WTC11 (cell line): Measurements from ENCODE around the gene TASP1. TPM values are rescaled to one million over a fixed set of nuclear protein-coding genes. Genes with fewer than 3 reads are reported as not detected.
"Not testable (repeated sequence)": the region's sequence is repeated elsewhere in the genome, so short reads cannot be mapped to it uniquely, and the experiment has no call there.

Experiments
- ATAC-seq: fragments of 200-7000 bp; cut with Tn5 transposase; 2 replicates; pipeline ENCODE4 v1.10.0; 2021; ENCODE audit warnings: mild to moderate bottlenecking, moderate library complexity
- CTCF ChIA-PET: fragments of 300-600 bp; sonication (Branson Sonifier 250); formaldehyde crosslinking; loops from one replicate; lab custom pipeline; 2021; ENCODE audit warnings: antibody characterized with exemption; lab: Charles Lee
- POLR2A ChIA-PET: fragments of 350-600 bp; sonication (Branson Sonifier 250); formaldehyde crosslinking; loops from one replicate; lab custom pipeline; 2021; ENCODE audit warnings: antibody characterized with exemption; lab: Charles Lee
- DNase-seq: peaks from one replicate; pipeline ENCODE4 v3.0.0; 2021; ENCODE audit warnings: low spot score
- H3K27ac Mint-ChIP-seq: 2 replicates; pipeline ENCODE4 v1.8.0; 2021; ENCODE audit warnings: mixed read lengths
- H3K27me3 Mint-ChIP-seq: 2 replicates; pipeline ENCODE4 v1.8.0; 2021; ENCODE audit warnings: low read depth, mild to moderate bottlenecking, moderate library complexity, mixed read lengths
- H3K36me3 Mint-ChIP-seq: 2 replicates; pipeline ENCODE4 v1.8.0; 2021; ENCODE audit warnings: mixed read lengths
- H3K4me1 Mint-ChIP-seq: 2 replicates; pipeline ENCODE4 v1.8.0; 2022; ENCODE audit warnings: mixed read lengths
- H3K4me3 Mint-ChIP-seq: 2 replicates; pipeline ENCODE4 v1.8.0; 2021; ENCODE audit warnings: mild to moderate bottlenecking, moderate library complexity, mixed read lengths
- H3K9me3 Mint-ChIP-seq: 2 replicates; pipeline ENCODE4 v1.8.0; 2021; ENCODE audit warnings: mixed read lengths
- RORB ChIP-seq: fragments of 250-450 bp; sonication (Bioruptor Pico); IDR thresholded peaks from 2 replicates; pipeline ENCODE4 v1.9.0; 2021; ENCODE audit warnings: mild to moderate bottlenecking
- TEAD1 ChIP-seq: sonication (generic); formaldehyde crosslinking; IDR thresholded peaks from 2 replicates; pipeline ENCODE4 v1.8.0; 2022; ENCODE audit warnings: mild to moderate bottlenecking, missing genetic modification reagents
- ZNF121 ChIP-seq: sonication (generic); formaldehyde crosslinking; IDR thresholded peaks from 2 replicates; pipeline ENCODE4 v1.8.0; 2023; ENCODE audit warnings: missing genetic modification reagents
- ZNF423 ChIP-seq: fragments of 250-450 bp; sonication (Bioruptor Pico); IDR thresholded peaks from 2 replicates; pipeline ENCODE4 v2.1.2; 2022; ENCODE audit warnings: mild to moderate bottlenecking, moderate library complexity
- ZNF671 ChIP-seq: fragments of 250-450 bp; sonication (Bioruptor Pico); IDR thresholded peaks from 2 replicates; pipeline ENCODE4 v1.8.0; 2021; ENCODE audit warnings: mild to moderate bottlenecking
- total RNA-seq: library from RNA; stranded (reverse); gene quantifications from 3 replicates; pipeline ENCODE4 v1.2.3, GENCODE V29; 2021
- TF ChIP-seq, protein P1 (sequence below): fragments of 250-450 bp; sonication (Bioruptor Pico); IDR thresholded peaks from 2 replicates; pipeline ENCODE4 v1.9.0; 2021; ENCODE audit warnings: mild to moderate bottlenecking
- TF ChIP-seq, protein P2 (sequence below): sonication (generic); formaldehyde crosslinking; IDR thresholded peaks from 2 replicates; pipeline ENCODE4 v1.8.1; 2023; ENCODE audit warnings: mild to moderate bottlenecking, missing genetic modification reagents
- TF ChIP-seq, protein P3 (sequence below): sonication (generic); formaldehyde crosslinking; IDR thresholded peaks from 2 replicates; pipeline ENCODE4 v1.8.1; 2023; ENCODE audit warnings: mild to moderate bottlenecking, missing genetic modification reagents
- TF ChIP-seq, protein P4 (sequence below): fragments of 250-450 bp; sonication (Bioruptor Pico); IDR thresholded peaks from 2 replicates; pipeline ENCODE4 v1.9.0; 2021; ENCODE audit warnings: mild to moderate bottlenecking, borderline replicate concordance

TASP1 gene
- total RNA-seq, 1 experiment from 2014 or later, result 12.4 TPM

DNA sequence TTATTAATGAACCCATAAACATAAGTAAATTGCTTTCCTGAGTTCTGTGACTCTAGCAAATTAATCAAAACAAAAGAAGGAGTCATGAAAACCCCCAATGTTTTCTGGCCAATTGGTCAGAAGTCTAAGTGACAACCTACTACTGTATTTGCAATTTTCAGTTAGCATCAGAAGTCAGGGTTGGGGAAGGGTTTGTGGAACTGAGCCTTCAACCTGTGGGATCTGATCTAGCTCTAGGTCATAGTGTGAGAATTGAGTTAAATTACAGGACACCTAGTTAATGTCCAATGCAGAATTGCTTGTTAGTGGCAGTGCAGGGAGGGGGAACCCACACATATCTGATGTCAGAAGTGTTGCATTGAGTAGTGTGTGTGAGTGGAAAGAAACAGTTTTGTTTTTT, 275.3 kb downstream of the TASP1 start:
- TF ChIP-seq, protein P1, sequence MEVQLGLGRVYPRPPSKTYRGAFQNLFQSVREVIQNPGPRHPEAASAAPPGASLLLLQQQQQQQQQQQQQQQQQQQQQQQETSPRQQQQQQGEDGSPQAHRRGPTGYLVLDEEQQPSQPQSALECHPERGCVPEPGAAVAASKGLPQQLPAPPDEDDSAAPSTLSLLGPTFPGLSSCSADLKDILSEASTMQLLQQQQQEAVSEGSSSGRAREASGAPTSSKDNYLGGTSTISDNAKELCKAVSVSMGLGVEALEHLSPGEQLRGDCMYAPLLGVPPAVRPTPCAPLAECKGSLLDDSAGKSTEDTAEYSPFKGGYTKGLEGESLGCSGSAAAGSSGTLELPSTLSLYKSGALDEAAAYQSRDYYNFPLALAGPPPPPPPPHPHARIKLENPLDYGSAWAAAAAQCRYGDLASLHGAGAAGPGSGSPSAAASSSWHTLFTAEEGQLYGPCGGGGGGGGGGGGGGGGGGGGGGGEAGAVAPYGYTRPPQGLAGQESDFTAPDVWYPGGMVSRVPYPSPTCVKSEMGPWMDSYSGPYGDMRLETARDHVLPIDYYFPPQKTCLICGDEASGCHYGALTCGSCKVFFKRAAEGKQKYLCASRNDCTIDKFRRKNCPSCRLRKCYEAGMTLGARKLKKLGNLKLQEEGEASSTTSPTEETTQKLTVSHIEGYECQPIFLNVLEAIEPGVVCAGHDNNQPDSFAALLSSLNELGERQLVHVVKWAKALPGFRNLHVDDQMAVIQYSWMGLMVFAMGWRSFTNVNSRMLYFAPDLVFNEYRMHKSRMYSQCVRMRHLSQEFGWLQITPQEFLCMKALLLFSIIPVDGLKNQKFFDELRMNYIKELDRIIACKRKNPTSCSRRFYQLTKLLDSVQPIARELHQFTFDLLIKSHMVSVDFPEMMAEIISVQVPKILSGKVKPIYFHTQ (CRISPR knock-in tag), result no peak
- TF ChIP-seq RORB (CRISPR knock-in tag) (no peak), ZNF423 (no peak), ZNF671 (CRISPR knock-in tag) (no peak)
- TF ChIP-seq, protein P2, sequence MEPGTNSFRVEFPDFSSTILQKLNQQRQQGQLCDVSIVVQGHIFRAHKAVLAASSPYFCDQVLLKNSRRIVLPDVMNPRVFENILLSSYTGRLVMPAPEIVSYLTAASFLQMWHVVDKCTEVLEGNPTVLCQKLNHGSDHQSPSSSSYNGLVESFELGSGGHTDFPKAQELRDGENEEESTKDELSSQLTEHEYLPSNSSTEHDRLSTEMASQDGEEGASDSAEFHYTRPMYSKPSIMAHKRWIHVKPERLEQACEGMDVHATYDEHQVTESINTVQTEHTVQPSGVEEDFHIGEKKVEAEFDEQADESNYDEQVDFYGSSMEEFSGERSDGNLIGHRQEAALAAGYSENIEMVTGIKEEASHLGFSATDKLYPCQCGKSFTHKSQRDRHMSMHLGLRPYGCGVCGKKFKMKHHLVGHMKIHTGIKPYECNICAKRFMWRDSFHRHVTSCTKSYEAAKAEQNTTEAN (CRISPR knock-in tag), result no peak
- TF ChIP-seq, protein P3, sequence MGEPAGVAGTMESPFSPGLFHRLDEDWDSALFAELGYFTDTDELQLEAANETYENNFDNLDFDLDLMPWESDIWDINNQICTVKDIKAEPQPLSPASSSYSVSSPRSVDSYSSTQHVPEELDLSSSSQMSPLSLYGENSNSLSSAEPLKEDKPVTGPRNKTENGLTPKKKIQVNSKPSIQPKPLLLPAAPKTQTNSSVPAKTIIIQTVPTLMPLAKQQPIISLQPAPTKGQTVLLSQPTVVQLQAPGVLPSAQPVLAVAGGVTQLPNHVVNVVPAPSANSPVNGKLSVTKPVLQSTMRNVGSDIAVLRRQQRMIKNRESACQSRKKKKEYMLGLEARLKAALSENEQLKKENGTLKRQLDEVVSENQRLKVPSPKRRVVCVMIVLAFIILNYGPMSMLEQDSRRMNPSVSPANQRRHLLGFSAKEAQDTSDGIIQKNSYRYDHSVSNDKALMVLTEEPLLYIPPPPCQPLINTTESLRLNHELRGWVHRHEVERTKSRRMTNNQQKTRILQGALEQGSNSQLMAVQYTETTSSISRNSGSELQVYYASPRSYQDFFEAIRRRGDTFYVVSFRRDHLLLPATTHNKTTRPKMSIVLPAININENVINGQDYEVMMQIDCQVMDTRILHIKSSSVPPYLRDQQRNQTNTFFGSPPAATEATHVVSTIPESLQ (CRISPR knock-in tag), result no peak
- ATAC-seq (no peak), DNase-seq (no peak)
- CTCF ChIA-PET, result interaction anchor here (1.0 kb wide), 1 partner anchor 183 kb away, joined by 5 read pairs; no protein-coding TSS in a partner anchor
- H3K4me1 Mint-ChIP-seq, result peaks cover 44% of the 10 kb centered on the region
- peaks cover 23% of the 10 kb centered on the region for H3K9me3 Mint-ChIP-seq
- no peak overlapping the region for H3K27ac Mint-ChIP-seq
- H3K4me3 Mint-ChIP-seq, result no peak overlapping the region
- peaks cover 47% of the 10 kb centered on the region for H3K36me3 Mint-ChIP-seq
- POLR2A ChIA-PET, result no interaction called here
- no peaks in the 10 kb centered on the region; the same call in 1 of the 2 replicates for H3K27me3 Mint-ChIP-seq

DNA sequence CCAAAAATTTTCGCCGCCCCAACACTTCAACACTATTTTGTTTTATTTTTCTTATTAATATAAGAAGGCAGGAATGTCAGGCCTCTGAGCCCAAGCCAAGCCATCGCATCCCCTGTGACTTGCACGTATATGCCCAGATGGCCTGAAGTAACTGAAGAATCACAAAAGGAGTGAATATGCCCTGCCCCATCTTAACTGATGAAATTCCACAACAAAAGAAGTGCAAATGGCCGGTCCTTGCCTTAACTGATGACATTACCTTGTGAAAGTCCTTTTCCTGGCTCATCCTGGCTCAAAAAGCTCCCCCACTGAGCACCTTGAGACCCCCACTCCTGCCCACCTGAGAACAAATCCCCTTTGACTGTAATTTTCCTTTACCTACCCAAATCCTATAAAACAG, 276.6 kb downstream of the TASP1 start:
- POLR2A ChIA-PET, H3K27me3 Mint-ChIP-seq, ATAC-seq, CTCF ChIA-PET, H3K4me3 Mint-ChIP-seq, DNase-seq: not testable (repeated sequence)
- peaks cover 40% of the 10 kb centered on the region for H3K36me3 Mint-ChIP-seq
- peaks cover 13% of the 10 kb centered on the region for H3K9me3 Mint-ChIP-seq
- peak overlapping the region; percentile 87 for H3K27ac Mint-ChIP-seq
- peaks cover 57% of the 10 kb centered on the region for H3K4me1 Mint-ChIP-seq
- TF ChIP-seq, protein P4, sequence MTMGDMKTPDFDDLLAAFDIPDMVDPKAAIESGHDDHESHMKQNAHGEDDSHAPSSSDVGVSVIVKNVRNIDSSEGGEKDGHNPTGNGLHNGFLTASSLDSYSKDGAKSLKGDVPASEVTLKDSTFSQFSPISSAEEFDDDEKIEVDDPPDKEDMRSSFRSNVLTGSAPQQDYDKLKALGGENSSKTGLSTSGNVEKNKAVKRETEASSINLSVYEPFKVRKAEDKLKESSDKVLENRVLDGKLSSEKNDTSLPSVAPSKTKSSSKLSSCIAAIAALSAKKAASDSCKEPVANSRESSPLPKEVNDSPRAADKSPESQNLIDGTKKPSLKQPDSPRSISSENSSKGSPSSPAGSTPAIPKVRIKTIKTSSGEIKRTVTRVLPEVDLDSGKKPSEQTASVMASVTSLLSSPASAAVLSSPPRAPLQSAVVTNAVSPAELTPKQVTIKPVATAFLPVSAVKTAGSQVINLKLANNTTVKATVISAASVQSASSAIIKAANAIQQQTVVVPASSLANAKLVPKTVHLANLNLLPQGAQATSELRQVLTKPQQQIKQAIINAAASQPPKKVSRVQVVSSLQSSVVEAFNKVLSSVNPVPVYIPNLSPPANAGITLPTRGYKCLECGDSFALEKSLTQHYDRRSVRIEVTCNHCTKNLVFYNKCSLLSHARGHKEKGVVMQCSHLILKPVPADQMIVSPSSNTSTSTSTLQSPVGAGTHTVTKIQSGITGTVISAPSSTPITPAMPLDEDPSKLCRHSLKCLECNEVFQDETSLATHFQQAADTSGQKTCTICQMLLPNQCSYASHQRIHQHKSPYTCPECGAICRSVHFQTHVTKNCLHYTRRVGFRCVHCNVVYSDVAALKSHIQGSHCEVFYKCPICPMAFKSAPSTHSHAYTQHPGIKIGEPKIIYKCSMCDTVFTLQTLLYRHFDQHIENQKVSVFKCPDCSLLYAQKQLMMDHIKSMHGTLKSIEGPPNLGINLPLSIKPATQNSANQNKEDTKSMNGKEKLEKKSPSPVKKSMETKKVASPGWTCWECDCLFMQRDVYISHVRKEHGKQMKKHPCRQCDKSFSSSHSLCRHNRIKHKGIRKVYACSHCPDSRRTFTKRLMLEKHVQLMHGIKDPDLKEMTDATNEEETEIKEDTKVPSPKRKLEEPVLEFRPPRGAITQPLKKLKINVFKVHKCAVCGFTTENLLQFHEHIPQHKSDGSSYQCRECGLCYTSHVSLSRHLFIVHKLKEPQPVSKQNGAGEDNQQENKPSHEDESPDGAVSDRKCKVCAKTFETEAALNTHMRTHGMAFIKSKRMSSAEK, result 0 out of 2 replicates have a peak, but pooled peaks have one; percentile 43
- TF ChIP-seq ZNF121 (CRISPR knock-in tag), result peak; percentile 95
- peak; percentile 38; the same call in 1 of the 2 replicates for TF ChIP-seq TEAD1 (CRISPR knock-in tag)

DNA sequence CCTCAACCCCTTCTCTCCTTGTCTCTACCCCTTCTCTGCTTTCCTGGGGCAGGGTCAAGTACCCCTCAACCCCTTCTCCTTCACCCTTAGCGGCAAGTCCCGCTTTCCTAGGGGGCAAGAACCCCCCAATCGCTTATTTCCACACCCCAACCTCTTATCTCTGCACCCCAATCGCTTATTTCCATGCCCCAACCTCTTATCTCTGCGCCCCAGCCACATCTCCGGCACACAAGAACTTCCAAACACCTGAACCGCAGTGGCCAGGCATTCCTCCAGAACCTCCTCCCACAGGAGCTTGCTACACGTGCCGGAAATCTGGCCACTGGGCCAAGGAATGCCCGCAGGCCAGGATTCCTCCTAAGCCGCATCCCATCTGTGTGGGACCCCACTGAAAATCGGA, 279.8 kb downstream of the TASP1 start:
- H3K4me3 Mint-ChIP-seq, result peak overlapping the region; percentile 57
- H3K27me3 Mint-ChIP-seq, ATAC-seq, H3K9me3 Mint-ChIP-seq, CTCF ChIA-PET, POLR2A ChIA-PET, DNase-seq: not testable (repeated sequence)
- peak overlapping the region; percentile 12; the same call in 1 of the 2 replicates for H3K27ac Mint-ChIP-seq
- H3K36me3 Mint-ChIP-seq, result peaks cover 25% of the 10 kb centered on the region
- H3K4me1 Mint-ChIP-seq, result peaks cover 90% of the 10 kb centered on the region

DNA sequence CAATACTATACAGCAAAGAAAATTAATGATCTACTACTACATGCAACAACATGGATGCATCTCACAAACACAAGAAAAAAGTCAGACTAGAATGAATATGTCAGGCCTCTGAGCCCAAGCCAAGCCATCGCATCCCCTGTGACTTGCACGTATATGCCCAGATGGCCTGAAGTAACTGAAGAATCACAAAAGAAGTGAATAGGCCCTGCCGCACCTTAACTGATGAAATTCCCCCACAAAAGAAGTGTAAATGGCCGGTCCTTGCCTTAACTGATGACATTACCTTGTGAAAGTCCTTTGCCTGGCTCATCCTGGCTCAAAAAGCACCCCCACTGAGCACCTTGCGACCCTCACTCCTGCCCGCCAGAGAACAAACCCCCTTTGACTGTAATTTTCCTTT, 280.9 kb downstream of the TASP1 start:
- H3K27me3 Mint-ChIP-seq, POLR2A ChIA-PET, H3K9me3 Mint-ChIP-seq, DNase-seq, CTCF ChIA-PET, ATAC-seq: not testable (repeated sequence)
- H3K36me3 Mint-ChIP-seq, result peaks cover 20% of the 10 kb centered on the region
- H3K27ac Mint-ChIP-seq, result peak overlapping the region; percentile 93
- peak overlapping the region; percentile 57 for H3K4me3 Mint-ChIP-seq
- peaks cover 88% of the 10 kb centered on the region for H3K4me1 Mint-ChIP-seq
